NCI-H2081 (cell line): ENCODE measurements around the gene KCNJ6.
"Not testable (repeated sequence)": the region's sequence is repeated elsewhere in the genome, so short reads cannot be mapped to it uniquely, and the experiment has no call there.

Experiments
- DNase-seq, 2 experiments: peaks; one replicate each; lab custom pipeline; 2025; lab: John Stamatoyannopoulos, UW

Gene KCNJ6

DNA sequence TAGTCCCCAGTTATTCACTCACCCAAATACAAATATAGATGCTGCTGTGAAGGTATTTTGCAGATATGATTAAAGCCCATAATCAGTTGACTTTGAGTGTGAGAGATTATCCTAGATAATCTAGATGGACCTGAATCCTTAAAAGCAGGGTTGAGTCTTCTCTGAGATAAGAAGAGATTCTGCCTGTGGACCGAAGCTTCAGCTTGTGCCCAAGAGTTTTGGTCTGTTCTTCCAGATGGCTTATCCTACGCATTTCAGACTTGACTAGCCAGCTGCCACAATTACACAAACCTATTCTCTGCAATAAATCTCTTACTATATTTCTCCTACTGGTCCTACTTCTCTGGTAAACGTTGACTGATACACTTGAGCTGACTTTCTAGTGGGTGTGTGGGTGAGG lies 145.1 kb downstream of the KCNJ6 start:
- no peak for DNase-seq

GRCh38 chr21:37770461-37770860 lies 145.8 kb downstream of the KCNJ6 start:
- DNase-seq: no peak

DNA sequence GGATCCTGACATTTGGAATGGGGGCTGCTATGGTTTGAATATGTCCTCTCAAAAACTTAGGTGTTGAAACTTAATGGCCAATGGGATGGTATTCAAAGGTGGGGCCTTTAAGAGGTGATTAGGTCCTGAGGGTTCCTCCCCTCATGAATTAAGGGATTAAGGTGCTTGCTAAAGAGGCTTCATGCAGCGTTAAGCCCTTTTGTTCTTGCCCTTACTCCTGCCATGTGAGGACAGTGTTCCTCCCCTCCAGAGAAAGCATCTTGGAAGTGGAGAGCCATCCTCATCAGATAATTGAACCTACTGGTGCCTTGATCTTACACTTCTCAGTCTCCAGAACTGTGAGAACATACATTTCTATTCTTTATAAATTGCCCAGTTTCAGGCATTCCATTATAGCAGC lies 146.6 kb downstream of the KCNJ6 start:
- no peak for DNase-seq

- no peak for DNase-seq
Observed at GRCh38 chr21:37767984-37768383, 148.3 kb downstream of the KCNJ6 start.

DNA sequence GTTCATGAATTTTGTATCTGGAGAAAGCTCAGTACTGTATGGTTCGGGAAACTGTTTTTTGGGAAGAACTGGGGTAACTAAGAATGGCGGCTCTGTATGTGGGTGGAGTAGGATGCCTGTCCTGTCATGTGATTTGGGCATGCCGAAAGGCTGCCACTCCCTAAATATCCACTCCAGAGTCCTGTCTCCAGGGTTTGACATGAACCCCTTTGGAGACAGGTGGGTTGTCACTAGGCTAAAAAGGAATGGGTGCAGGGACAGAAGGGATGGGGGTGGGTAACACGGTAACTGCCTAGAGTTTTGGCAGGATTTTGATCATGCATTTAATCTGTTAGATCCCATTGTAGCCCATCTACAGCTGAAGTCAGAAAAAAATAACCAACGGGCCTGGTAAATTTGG lies 150.1 kb downstream of the KCNJ6 start:
- no peak for DNase-seq

GRCh38 chr21:37765221-37765900 lies 150.9 kb downstream of the KCNJ6 start:
- DNase-seq: no peak

DNA sequence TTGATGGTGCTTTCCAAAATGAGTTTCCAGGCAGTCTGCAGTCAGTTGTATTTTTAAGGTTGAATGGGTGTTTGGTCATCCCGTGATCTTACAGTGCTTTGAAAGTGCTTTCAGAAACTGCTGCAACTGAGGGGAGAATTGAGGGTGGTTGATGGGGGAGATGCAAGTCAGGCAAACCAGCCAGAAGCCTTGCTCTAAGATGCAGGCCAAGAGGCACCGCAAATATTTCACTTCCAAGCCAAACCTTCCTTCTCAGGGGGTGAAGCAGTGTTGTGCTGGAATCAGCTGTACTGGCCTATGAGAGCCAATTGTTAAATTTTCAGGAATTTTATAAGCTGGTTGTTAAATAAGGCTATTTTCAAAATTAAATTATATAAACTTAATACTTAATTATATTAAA lies 151.6 kb downstream of the KCNJ6 start:
- no peak for DNase-seq

GRCh38 chr21:37763298-37763697 lies 153.0 kb downstream of the KCNJ6 start:
- no peak for DNase-seq

- no peak for DNase-seq
Observed at GRCh38 chr21:37762606-37763005, 153.7 kb downstream of the KCNJ6 start.

GRCh38 chr21:37761406-37761805 lies 154.9 kb downstream of the KCNJ6 start:
- DNase-seq: not testable (repeated sequence)

DNA sequence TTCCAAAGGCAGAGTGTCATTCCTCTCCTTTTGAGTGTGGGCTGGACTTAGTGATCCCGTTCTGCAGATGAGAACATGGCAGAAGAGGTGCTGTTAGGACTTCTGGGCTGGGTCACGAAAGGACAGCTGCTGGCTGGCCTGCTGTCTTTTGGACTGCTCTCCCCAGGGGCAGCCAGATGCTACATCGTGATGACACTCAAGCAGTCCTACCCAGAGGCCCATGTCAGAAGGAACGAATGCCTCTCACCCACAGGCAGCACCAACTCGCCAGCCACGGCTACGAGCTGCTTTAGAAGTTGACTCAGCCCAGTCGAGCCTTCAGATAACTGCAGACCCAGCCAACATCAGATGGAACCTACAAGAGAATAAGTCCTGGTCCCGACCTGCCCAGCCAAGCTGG lies 156.5 kb downstream of the KCNJ6 start:
- DNase-seq: no peak

GRCh38 chr21:37758982-37759381 lies 157.3 kb downstream of the KCNJ6 start:
- DNase-seq: peak; percentile 13 to 16

GRCh38 chr21:37757606-37758376 lies 158.5 kb downstream of the KCNJ6 start:
- peak; percentile 3 to 49 for DNase-seq

DNA sequence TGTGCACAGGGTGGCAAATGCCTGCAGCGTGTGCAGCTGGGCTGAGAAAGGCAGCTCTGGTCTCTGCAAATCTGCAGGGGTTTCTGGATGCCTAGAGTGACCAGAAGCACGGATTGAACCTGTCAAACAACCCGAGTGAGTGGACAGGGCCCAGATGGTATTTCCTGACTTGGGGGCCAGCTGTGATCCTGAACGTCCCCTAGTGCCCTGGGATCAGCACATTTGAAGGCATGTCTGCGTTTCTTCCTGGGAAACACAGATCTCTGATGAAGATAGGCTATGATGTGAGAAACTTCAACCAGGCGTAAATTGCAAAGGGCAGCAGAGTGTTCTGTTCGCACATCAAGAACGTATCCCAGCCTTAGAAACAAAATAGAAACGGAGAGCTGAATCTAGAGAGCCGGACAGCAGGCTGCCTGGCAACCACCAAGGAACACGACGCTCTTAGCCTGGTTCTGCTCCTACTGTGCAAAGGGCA lies 163.1 kb downstream of the KCNJ6 start:
- DNase-seq: no peak

GRCh38 chr21:37751268-37751975 lies 164.8 kb downstream of the KCNJ6 start:
- no peak for DNase-seq

DNA sequence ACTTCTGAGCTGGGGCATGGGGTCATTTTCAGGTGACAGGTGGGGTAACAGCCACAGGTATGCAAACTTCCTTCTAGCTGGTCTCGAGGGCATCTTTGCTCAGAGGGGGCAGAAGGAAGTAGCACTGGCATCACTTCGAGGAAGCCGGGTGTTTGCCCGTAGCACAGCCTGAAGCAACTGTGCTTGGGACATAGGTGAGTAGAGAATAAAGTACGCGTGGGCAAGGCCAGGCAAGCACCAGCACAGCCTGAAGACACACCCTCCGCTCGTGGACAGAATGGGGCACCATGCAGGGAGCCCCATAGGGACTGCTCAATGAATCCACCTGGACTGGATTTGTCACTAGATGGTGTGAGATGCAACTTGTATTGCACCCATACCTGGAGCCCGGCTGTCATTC lies 167.1 kb downstream of the KCNJ6 start:
- DNase-seq: no peak

GRCh38 chr21:37748351-37748750 lies 167.9 kb downstream of the KCNJ6 start:
- no peak for DNase-seq

DNA sequence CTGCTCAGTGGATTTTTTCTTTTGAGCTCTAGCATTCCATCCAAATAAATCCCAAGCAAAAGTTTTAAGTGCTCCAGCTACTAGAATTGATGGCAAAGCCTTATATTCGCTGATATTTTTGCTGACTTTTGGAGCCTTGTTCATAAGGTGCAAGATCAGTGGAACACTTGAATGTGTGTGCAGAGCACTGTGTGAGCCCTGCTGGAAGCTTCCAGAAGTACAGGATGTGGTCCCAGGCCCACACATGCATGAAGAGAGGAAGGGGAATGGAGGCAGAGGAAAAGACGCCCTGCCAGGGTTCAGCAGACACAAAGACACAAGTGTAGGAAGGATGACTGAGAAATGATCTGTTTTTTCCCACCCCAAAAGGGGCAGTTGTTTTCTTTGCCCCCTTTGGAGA lies 169.4 kb downstream of the KCNJ6 start:
- no peak for DNase-seq

DNA sequence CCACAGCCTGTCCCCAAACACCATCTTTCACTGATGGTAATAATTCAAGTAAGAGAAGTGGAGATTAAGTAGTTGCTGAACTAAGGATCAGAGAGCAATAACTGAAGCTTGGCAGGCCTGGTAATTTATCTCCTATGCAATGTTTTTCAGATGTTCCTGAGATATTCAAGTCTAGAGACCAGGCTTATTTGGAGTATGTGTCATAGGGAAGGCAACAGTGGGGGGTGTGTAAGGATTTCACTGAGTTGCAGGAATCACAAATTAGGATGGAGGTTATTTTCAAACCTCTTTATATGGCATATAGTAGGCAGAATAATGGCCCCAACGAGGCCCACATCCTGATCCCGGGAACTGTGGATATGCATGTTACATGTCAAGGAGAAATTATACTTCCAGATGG lies 171.7 kb downstream of the KCNJ6 start:
- DNase-seq: no peak

GRCh38 chr21:37742532-37742931 lies 173.7 kb downstream of the KCNJ6 start:
- DNase-seq: no peak

GRCh38 chr21:37742115-37742514 lies 174.1 kb downstream of the KCNJ6 start:
- no peak for DNase-seq

GRCh38 chr21:37737996-37738395 lies 178.3 kb downstream of the KCNJ6 start:
- DNase-seq: no peak

DNA sequence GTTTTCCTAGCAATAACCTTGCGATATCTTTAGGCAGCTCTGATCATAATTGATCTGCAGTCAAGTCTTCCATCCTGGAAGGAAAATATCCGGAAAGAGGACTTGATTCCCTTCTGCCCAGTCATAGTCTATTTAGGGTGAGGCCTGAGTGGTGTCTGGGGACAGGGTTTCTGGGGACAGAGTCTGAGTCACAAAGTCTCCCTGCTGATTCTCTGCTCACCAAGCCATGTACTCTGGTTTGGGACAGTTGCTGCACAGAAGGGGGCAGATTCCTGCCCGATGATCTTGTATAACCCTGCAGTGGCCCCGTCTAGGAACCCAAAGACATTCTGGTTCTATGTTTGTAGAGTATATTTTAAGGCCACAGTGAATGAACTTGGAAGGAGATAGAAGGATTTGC lies 178.8 kb downstream of the KCNJ6 start:
- DNase-seq: no peak
